Stimulated activated naive CD4-positive, alpha-beta T cell treated with Interleukin-2 at 50 U/mL for 16 hours (primary cell): ENCODE measurements around the gene KCNJ9.

Source experiments
- DNase-seq: peaks from one replicate; lab custom pipeline; 2025; lab: John Stamatoyannopoulos, UW

The KCNJ9 gene

GRCh38 chr1:160087118-160087662, 5.9 kb downstream of the KCNJ9 start:
- DNase-seq: no peak

- DNase-seq: no peak
These were observed 8.5 kb downstream of the KCNJ9 start for GRCh38 chr1:160089883-160090282.

- no peak for DNase-seq
These were observed 9.4 kb downstream of the KCNJ9 start for GRCh38 chr1:160090760-160091159.

GRCh38 chr1:160091666-160092223, 10.4 kb downstream of the KCNJ9 start:
- DNase-seq: no peak

GRCh38 chr1:160092366-160093068, 11.2 kb downstream of the KCNJ9 start:
- DNase-seq: no peak

GRCh38 chr1:160093069-160093395, 11.7 kb downstream of the KCNJ9 start:
- no peak for DNase-seq

GRCh38 chr1:160093624-160094290, 12.4 kb downstream of the KCNJ9 start:
- no peak for DNase-seq

- no peak for DNase-seq
These were observed 12.9 kb downstream of the KCNJ9 start for GRCh38 chr1:160094291-160094625.

GRCh38 chr1:160094806-160095205, 13.5 kb downstream of the KCNJ9 start:
- no peak for DNase-seq

GRCh38 chr1:160095382-160096105, 14.2 kb downstream of the KCNJ9 start:
- no peak for DNase-seq

GRCh38 chr1:160096274-160097116, 15.2 kb downstream of the KCNJ9 start:
- DNase-seq: no peak

- DNase-seq: peak; percentile 15
These were observed 16.0 kb downstream of the KCNJ9 start for GRCh38 chr1:160097151-160097910.

- no peak for DNase-seq
These were observed 16.8 kb downstream of the KCNJ9 start, which contains the start of gene IGSF8 for GRCh38 chr1:160097911-160098851. Gene IGSF8, minus strand, starts transcription at chr1:160098619. Its CDS starts 147 bp downstream, at chr1:160098472.

GRCh38 chr1:160098852-160099561, 17.7 kb downstream of the KCNJ9 start:
- peak; percentile 99 for DNase-seq

- no peak for DNase-seq
These were observed 18.5 kb downstream of the KCNJ9 start for GRCh38 chr1:160099716-160100375.

- peak; percentile 66 for DNase-seq
These were observed 19.8 kb downstream of the KCNJ9 start for GRCh38 chr1:160101037-160101716.

- no peak for DNase-seq
These were observed 20.6 kb downstream of the KCNJ9 start for GRCh38 chr1:160101717-160102522.
